ENCODE results near the gene ANTKMT.

ANTKMT gene

DNA sequence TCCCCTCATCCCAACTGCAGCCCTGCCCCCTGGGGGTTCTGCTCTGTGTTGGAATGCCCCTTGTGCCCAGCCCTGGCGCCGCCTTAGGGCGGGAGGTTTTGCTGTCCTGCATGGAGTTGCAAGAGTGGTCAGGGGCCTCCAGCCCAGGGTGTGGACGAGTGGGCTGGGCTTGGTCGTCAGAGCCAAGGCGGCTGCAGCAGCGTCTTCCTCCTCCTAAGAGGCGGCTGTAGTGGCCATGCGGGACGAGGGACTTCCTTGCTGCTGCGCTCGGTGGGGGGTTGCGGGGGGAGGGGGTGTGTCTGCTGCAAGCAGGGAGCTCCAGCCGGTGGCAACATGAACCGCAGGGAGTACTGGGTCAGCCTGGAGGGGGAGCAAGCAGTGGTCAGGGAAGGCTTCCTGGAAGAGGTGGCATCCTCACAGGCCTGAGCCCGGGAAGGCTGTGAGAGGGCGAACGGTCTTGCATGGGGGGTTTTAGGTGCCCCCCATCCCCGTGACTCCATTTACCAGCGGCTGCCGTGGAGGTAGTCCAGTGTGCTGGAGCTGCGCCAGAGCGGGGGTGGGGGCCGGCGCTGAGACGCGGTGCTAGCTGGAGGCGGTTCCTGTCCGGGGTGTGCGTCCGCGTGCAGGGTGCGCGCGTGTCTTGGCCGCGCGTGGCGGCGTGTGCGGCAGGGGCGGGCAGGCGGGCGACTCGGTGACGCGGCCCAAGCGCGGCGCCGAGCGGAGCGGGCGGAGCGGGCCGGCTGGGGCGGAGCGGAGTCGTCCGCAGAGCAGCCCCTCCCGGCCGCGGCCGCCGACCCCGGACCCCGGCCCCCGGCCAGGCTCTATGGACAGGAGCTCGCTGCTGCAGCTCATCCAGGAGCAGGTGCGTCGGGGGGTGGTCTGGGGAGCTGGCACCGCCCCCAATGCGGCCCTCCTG, 45.7 kb upstream of the ANTKMT start, which contains the start of gene RHBDL1:
Gene RHBDL1, plus strand, starts transcription at position 704 of the 916 bp plus-strand sequence. Its CDS starts 120 bp downstream, at position 824.
- peak; percentile 35 for DNase-seq (ENCODE audit: low read depth)
- TF ChIP-seq, protein P1, sequence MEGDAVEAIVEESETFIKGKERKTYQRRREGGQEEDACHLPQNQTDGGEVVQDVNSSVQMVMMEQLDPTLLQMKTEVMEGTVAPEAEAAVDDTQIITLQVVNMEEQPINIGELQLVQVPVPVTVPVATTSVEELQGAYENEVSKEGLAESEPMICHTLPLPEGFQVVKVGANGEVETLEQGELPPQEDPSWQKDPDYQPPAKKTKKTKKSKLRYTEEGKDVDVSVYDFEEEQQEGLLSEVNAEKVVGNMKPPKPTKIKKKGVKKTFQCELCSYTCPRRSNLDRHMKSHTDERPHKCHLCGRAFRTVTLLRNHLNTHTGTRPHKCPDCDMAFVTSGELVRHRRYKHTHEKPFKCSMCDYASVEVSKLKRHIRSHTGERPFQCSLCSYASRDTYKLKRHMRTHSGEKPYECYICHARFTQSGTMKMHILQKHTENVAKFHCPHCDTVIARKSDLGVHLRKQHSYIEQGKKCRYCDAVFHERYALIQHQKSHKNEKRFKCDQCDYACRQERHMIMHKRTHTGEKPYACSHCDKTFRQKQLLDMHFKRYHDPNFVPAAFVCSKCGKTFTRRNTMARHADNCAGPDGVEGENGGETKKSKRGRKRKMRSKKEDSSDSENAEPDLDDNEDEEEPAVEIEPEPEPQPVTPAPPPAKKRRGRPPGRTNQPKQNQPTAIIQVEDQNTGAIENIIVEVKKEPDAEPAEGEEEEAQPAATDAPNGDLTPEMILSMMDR (IDR thresholded peaks at IDR 0.05; ENCODE audit: insufficient read depth, low read depth, low read length, missing control alignments): no peak
- H3K4me3 ChIP-seq (ENCODE audit: low read depth, low read length): no peak within 1 kb of the TSS

GRCh38 chr16:675884-676564, 44.9 kb upstream of the ANTKMT start:
- no peak overlapping the region for H3K4me3 ChIP-seq (ENCODE audit: low read depth, low read length)

DNA sequence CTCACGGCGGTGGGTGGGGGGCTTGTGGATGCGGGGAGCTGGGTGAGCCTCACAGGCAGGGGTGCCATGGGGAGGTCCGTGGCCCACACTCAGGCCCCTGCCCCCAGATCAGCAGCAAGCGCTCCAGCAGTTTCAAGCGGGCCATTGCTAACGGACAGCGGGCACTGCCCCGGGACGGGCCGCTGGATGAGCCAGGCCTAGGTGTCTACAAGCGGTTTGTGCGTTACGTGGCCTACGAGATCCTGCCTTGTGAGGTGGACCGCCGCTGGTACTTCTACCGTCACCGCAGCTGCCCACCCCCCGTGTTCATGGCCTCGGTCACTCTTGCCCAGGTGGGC, 44.4 kb upstream of the ANTKMT start:
- no peak overlapping the region for H3K4me3 ChIP-seq (ENCODE audit: low read depth, low read length)
- DNase-seq (ENCODE audit: low read depth): no peak
- TF ChIP-seq, protein P1 (IDR thresholded peaks at IDR 0.05; ENCODE audit: insufficient read depth, low read depth, low read length, missing control alignments): no peak

More at GRCh38 chr16:675884-676564, 44.9 kb upstream of the ANTKMT start:
- TF ChIP-seq, protein P1 (IDR thresholded peaks at IDR 0.05; ENCODE audit: insufficient read depth, low read depth, low read length, missing control alignments): no peak
- DNase-seq (ENCODE audit: low read depth): no peak

- TF ChIP-seq, protein P1 (IDR thresholded peaks at IDR 0.05; ENCODE audit: insufficient read depth, low read depth, low read length, missing control alignments): no peak
- DNase-seq (ENCODE audit: low read depth): no peak
- H3K4me3 ChIP-seq (ENCODE audit: low read depth, low read length): no peak overlapping the region
Measured at GRCh38 chr16:676913-677312, 44.0 kb upstream of the ANTKMT start.

DNA sequence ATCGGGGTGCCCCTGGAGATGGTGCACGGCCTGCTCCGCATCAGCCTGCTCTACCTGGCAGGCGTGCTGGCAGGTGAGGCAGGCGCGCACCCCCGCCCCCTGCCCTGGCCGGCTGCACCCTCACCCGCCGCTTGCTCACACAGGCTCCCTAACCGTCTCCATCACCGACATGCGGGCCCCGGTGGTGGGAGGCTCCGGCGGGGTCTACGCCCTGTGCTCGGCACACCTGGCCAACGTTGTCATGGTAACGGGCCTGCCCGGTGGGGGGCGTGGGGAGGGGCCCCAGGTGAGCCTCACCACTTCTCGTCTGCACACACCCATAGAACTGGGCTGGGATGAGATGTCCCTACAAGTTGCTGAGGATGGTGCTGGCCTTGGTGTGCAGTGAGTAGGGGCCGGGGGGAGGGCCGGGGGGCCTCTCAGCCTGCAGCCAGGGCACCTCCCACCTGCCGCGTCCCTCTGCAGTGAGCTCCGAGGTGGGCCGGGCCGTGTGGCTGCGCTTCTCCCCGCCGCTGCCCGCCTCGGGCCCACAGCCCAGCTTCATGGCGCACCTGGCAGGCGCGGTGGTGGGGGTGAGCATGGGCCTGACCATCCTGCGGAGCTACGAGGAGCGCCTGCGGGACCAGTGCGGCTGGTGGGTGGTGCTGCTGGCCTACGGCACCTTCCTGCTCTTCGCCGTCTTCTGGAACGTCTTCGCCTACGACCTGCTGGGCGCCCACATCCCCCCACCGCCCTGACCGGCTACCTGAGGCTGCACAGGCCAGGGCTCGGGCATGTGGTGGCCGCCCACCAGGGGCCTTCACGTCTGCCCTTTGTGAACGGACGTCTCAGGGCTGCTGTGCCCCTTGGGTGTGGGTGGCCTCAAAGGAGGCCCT, 43.4 kb upstream of the ANTKMT start:
- TF ChIP-seq, protein P1 (IDR thresholded peaks at IDR 0.05; ENCODE audit: insufficient read depth, low read depth, low read length, missing control alignments): no peak
- H3K4me3 ChIP-seq (ENCODE audit: low read depth, low read length): no peak overlapping the region
- no peak for DNase-seq (ENCODE audit: low read depth)

GRCh38 chr16:678209-678857, 42.6 kb upstream of the ANTKMT start:
- TF ChIP-seq, protein P1 (IDR thresholded peaks at IDR 0.05; ENCODE audit: insufficient read depth, low read depth, low read length, missing control alignments): no peak
- H3K4me3 ChIP-seq (ENCODE audit: low read depth, low read length): no peak overlapping the region
- DNase-seq (ENCODE audit: low read depth): no peak
